OCI-LY3 (cell line): ENCODE data around the gene HAUS6.

Experiments used
- EZH2phosphoT487 ChIP-seq: fragments of 200-600 bp; shearing (Covaris generic); IDR thresholded peaks from 2 replicates; pipeline ENCODE4 v1.6.1; 2018; ENCODE audit warnings: antibody characterized with exemption, mixed run types, low read depth
- TF ChIP-seq, protein P1 (sequence below): fragments of 200-600, 300-600 bp; sonication (generic); IDR thresholded peaks from 2 replicates; pipeline ENCODE4 v1.5.1; 2014; ENCODE audit warnings: antibody characterized with exemption, low read length, low read depth

DNA sequence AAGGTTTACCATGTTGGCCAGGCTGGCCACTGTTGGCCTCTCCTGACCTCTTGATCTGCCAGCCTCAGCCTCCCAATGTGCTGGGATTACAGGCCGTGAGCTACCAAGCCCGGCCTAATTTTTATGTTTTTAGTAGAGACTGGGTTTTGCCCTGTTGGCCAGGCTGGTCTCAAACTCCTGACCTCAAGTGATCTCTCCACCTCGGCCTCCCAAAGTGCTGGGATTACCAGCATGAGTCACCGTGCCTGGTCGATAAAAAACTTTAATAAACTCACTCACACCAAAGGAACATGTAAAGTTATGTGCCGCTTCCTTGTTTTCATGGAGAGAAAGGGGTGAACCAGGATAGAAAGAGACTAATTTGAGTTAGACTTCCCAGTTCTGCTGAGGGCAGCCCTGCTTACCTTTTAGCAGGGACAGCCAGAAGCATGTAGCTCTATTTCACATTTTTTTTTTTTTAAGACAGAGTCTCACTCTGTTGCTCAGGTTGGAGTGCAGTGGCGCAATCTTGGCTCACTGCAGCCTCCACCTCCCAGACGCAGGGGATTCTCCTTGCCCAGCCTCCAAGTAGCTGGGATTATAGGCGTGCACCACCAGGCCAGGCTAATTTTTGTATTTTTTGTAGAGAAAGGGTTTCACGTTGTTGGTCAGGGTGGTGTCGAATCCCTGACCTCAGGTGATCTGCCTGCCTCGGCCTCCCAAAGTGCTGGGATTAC lies 11.4 kb upstream of the HAUS6 start:
- TF ChIP-seq, protein P1, sequence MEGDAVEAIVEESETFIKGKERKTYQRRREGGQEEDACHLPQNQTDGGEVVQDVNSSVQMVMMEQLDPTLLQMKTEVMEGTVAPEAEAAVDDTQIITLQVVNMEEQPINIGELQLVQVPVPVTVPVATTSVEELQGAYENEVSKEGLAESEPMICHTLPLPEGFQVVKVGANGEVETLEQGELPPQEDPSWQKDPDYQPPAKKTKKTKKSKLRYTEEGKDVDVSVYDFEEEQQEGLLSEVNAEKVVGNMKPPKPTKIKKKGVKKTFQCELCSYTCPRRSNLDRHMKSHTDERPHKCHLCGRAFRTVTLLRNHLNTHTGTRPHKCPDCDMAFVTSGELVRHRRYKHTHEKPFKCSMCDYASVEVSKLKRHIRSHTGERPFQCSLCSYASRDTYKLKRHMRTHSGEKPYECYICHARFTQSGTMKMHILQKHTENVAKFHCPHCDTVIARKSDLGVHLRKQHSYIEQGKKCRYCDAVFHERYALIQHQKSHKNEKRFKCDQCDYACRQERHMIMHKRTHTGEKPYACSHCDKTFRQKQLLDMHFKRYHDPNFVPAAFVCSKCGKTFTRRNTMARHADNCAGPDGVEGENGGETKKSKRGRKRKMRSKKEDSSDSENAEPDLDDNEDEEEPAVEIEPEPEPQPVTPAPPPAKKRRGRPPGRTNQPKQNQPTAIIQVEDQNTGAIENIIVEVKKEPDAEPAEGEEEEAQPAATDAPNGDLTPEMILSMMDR, result no peak
- TF ChIP-seq EZH2phosphoT487, result no peak
